Measurements from ENCODE around the gene ST6GALNAC4. TPM values are rescaled to one million over a fixed set of nuclear protein-coding genes. Genes with fewer than 3 reads are reported as not detected.

ST6GALNAC4 gene
- total RNA-seq, 1 donor from 2014 or later: 21.4 TPM

GRCh38 chr9:127925959-127926905 lies 9.4 kb upstream of the ST6GALNAC4 start:
- Mint-ChIP-seq H3K4me3 (ENCODE audit: unreplicated experiment) (no peak overlapping the region), H3K36me3 (ENCODE audit: unreplicated experiment) (no peaks in the 10 kb centered on the region), H3K9me3 (ENCODE audit: unreplicated experiment) (no peaks in the 10 kb centered on the region), H3K27me3 (ENCODE audit: unreplicated experiment) (no peaks in the 10 kb centered on the region), H3K27ac (ENCODE audit: unreplicated experiment) (no peak overlapping the region), H3K4me1 (ENCODE audit: unreplicated experiment) (peaks cover 28% of the 10 kb centered on the region)
- TF ChIP-seq CTCF (IDR thresholded peaks at IDR 0.05): no peak
- no peak for DNase-seq (ENCODE audit: extremely low spot score, unreplicated experiment)

- no peak overlapping the region for H3K4me3 Mint-ChIP-seq (ENCODE audit: unreplicated experiment)
- no peak overlapping the region for H3K27ac Mint-ChIP-seq (ENCODE audit: unreplicated experiment)
- peaks cover 30% of the 10 kb centered on the region for H3K4me1 Mint-ChIP-seq (ENCODE audit: unreplicated experiment)
- no peak for TF ChIP-seq CTCF (IDR thresholded peaks at IDR 0.05)
- H3K27me3 Mint-ChIP-seq (ENCODE audit: unreplicated experiment): no peaks in the 10 kb centered on the region
- no peak for DNase-seq (ENCODE audit: extremely low spot score, unreplicated experiment)
- H3K9me3 Mint-ChIP-seq (ENCODE audit: unreplicated experiment): no peaks in the 10 kb centered on the region
- no peaks in the 10 kb centered on the region for H3K36me3 Mint-ChIP-seq (ENCODE audit: unreplicated experiment)
Measured at GRCh38 chr9:127924736-127925444, 8.0 kb upstream of the ST6GALNAC4 start.

GRCh38 chr9:127923771-127924170 lies 6.9 kb upstream of the ST6GALNAC4 start:
- H3K27ac Mint-ChIP-seq (ENCODE audit: unreplicated experiment): peak overlapping the region; percentile 73
- no peaks in the 10 kb centered on the region for H3K36me3 Mint-ChIP-seq (ENCODE audit: unreplicated experiment)
- DNase-seq (ENCODE audit: extremely low spot score, unreplicated experiment): no peak
- H3K9me3 Mint-ChIP-seq (ENCODE audit: unreplicated experiment): no peaks in the 10 kb centered on the region
- no peak overlapping the region for H3K4me3 Mint-ChIP-seq (ENCODE audit: unreplicated experiment)
- TF ChIP-seq CTCF (IDR thresholded peaks at IDR 0.05): no peak
- no peaks in the 10 kb centered on the region for H3K27me3 Mint-ChIP-seq (ENCODE audit: unreplicated experiment)
- H3K4me1 Mint-ChIP-seq (ENCODE audit: unreplicated experiment): peaks cover 38% of the 10 kb centered on the region

GRCh38 chr9:127923046-127923445 lies 6.2 kb upstream of the ST6GALNAC4 start:
- no peak for TF ChIP-seq CTCF (IDR thresholded peaks at IDR 0.05)
- Mint-ChIP-seq H3K27me3 (ENCODE audit: unreplicated experiment) (no peaks in the 10 kb centered on the region), H3K4me3 (ENCODE audit: unreplicated experiment) (no peak overlapping the region), H3K27ac (ENCODE audit: unreplicated experiment) (no peak overlapping the region), H3K4me1 (ENCODE audit: unreplicated experiment) (peaks cover 40% of the 10 kb centered on the region), H3K36me3 (ENCODE audit: unreplicated experiment) (no peaks in the 10 kb centered on the region), H3K9me3 (ENCODE audit: unreplicated experiment) (no peaks in the 10 kb centered on the region)
- DNase-seq (ENCODE audit: extremely low spot score, unreplicated experiment): no peak

GRCh38 chr9:127921557-127922120 lies 4.8 kb upstream of the ST6GALNAC4 start:
- H3K9me3 Mint-ChIP-seq (ENCODE audit: unreplicated experiment): no peaks in the 10 kb centered on the region
- H3K27me3 Mint-ChIP-seq (ENCODE audit: unreplicated experiment): no peaks in the 10 kb centered on the region
- H3K4me3 Mint-ChIP-seq (ENCODE audit: unreplicated experiment): no peak overlapping the region
- H3K4me1 Mint-ChIP-seq (ENCODE audit: unreplicated experiment): peaks cover 48% of the 10 kb centered on the region
- H3K27ac Mint-ChIP-seq (ENCODE audit: unreplicated experiment): peak overlapping the region; percentile 23
- no peaks in the 10 kb centered on the region for H3K36me3 Mint-ChIP-seq (ENCODE audit: unreplicated experiment)
- TF ChIP-seq CTCF (IDR thresholded peaks at IDR 0.05): peak; percentile 99
- DNase-seq (ENCODE audit: extremely low spot score, unreplicated experiment): peak; percentile 91
